ENCODE measurements around the gene WWC2. TPM values are rescaled to one million over a fixed set of nuclear protein-coding genes. Genes with fewer than 3 reads are reported as not detected.
"Not testable (repeated sequence)": the region's sequence is repeated elsewhere in the genome, so short reads cannot be mapped to it uniquely, and the experiment has no call there.

The WWC2 gene
- total RNA-seq, 1 donor: 35.1 TPM

- Histone ChIP-seq H2AFZ (ENCODE audit: low read length) (peak overlapping the region; percentile 13), H3K4me1 (ENCODE audit: insufficient read depth, low read length) (peaks cover 27% of the 10 kb centered on the region), H3K79me2 (ENCODE audit: insufficient read depth, low read length) (peaks cover 88% of the 10 kb centered on the region), H3K36me3 (ENCODE audit: insufficient read depth, low read length) (no peaks in the 10 kb centered on the region), H3K27me3 (ENCODE audit: insufficient read depth, low read length) (no peaks in the 10 kb centered on the region), H3K27ac (ENCODE audit: low read depth, low read length) (peak overlapping the region; percentile 96), H3K9me3 (ENCODE audit: low read depth, low read length) (no peaks in the 10 kb centered on the region), H3K4me2 (ENCODE audit: insufficient read depth, low read length) (peak overlapping the region; percentile 88), H4K20me1 (ENCODE audit: insufficient read depth, low read length) (peaks cover 3% of the 10 kb centered on the region), H3K4me3 (ENCODE audit: insufficient read depth, low read length) (peak overlapping the region; percentile 37)
- no peak for TF ChIP-seq CTCF (IDR thresholded peaks at IDR 0.05; ENCODE audit: extremely low read depth, low read depth, low read length)
- DNase-seq (ENCODE audit: insufficient read length, low spot score, missing footprints): no peak
Observed at GRCh38 chr4:183118141-183118540, 19.1 kb downstream of the WWC2 start.

GRCh38 chr4:183118585-183118984 is 19.5 kb downstream of the WWC2 start:
- H3K27ac ChIP-seq (ENCODE audit: low read depth, low read length): peak overlapping the region; percentile 96
- TF ChIP-seq CTCF (IDR thresholded peaks at IDR 0.05; ENCODE audit: extremely low read depth, low read depth, low read length): no peak
- H3K79me2 ChIP-seq (ENCODE audit: insufficient read depth, low read length): peaks cover 87% of the 10 kb centered on the region
- no peaks in the 10 kb centered on the region for H3K36me3 ChIP-seq (ENCODE audit: insufficient read depth, low read length)
- no peaks in the 10 kb centered on the region for H3K27me3 ChIP-seq (ENCODE audit: insufficient read depth, low read length)
- H3K4me3 ChIP-seq (ENCODE audit: insufficient read depth, low read length): peak overlapping the region; percentile 58
- no peaks in the 10 kb centered on the region for H4K20me1 ChIP-seq (ENCODE audit: insufficient read depth, low read length)
- peak; percentile 95 for DNase-seq (ENCODE audit: insufficient read length, low spot score, missing footprints)
- peak overlapping the region; percentile 88 for H3K4me2 ChIP-seq (ENCODE audit: insufficient read depth, low read length)
- peaks cover 27% of the 10 kb centered on the region for H3K4me1 ChIP-seq (ENCODE audit: insufficient read depth, low read length)
- no peak overlapping the region for H2AFZ ChIP-seq (ENCODE audit: low read length)
- H3K9me3 ChIP-seq (ENCODE audit: low read depth, low read length): no peaks in the 10 kb centered on the region

- not testable (repeated sequence) for DNase-seq (ENCODE audit: insufficient read length, low spot score, missing footprints); H3K4me3 ChIP-seq (ENCODE audit: insufficient read depth, low read length); H3K27me3 ChIP-seq (ENCODE audit: insufficient read depth, low read length); H3K4me2 ChIP-seq (ENCODE audit: insufficient read depth, low read length); H2AFZ ChIP-seq (ENCODE audit: low read length); H3K27ac ChIP-seq (ENCODE audit: low read depth, low read length); H3K36me3 ChIP-seq (ENCODE audit: insufficient read depth, low read length); H3K9me3 ChIP-seq (ENCODE audit: low read depth, low read length)
- Histone ChIP-seq H3K4me1 (ENCODE audit: insufficient read depth, low read length) (peaks cover 27% of the 10 kb centered on the region), H3K79me2 (ENCODE audit: insufficient read depth, low read length) (peaks cover 83% of the 10 kb centered on the region), H4K20me1 (ENCODE audit: insufficient read depth, low read length) (peaks cover 17% of the 10 kb centered on the region)
Observed at GRCh38 chr4:183121660-183122059, 22.6 kb downstream of the WWC2 start.

GRCh38 chr4:183124228-183124627 is 25.2 kb downstream of the WWC2 start:
- no peak for TF ChIP-seq CTCF (IDR thresholded peaks at IDR 0.05; ENCODE audit: extremely low read depth, low read depth, low read length)
- no peak overlapping the region for H2AFZ ChIP-seq (ENCODE audit: low read length)
- peaks cover 89% of the 10 kb centered on the region for H3K79me2 ChIP-seq (ENCODE audit: insufficient read depth, low read length)
- no peaks in the 10 kb centered on the region for H3K36me3 ChIP-seq (ENCODE audit: insufficient read depth, low read length)
- H3K4me2 ChIP-seq (ENCODE audit: insufficient read depth, low read length): no peak overlapping the region
- no peak overlapping the region for H3K27ac ChIP-seq (ENCODE audit: low read depth, low read length)
- no peak for DNase-seq (ENCODE audit: insufficient read length, low spot score, missing footprints)
- H3K4me1 ChIP-seq (ENCODE audit: insufficient read depth, low read length): peaks cover 9% of the 10 kb centered on the region
- no peaks in the 10 kb centered on the region for H3K9me3 ChIP-seq (ENCODE audit: low read depth, low read length)
- peaks cover 23% of the 10 kb centered on the region for H4K20me1 ChIP-seq (ENCODE audit: insufficient read depth, low read length)
- H3K4me3 ChIP-seq (ENCODE audit: insufficient read depth, low read length): no peak overlapping the region
- no peaks in the 10 kb centered on the region for H3K27me3 ChIP-seq (ENCODE audit: insufficient read depth, low read length)

Measured in osteoblast (primary cell).